Gastroesophageal sphincter (tissue), 4 donors: ENCODE data around the gene NLRC3. TPM values are rescaled to one million over a fixed set of nuclear protein-coding genes. Genes with fewer than 3 reads are reported as not detected.

Experiments used
- ATAC-seq: fragments of 150-250 bp; one replicate; pipeline ENCODE4 v1.9.1; 2016; ENCODE audit warnings: mild to moderate bottlenecking, moderate library complexity
- H3K27ac ChIP-seq, 4 donors: fragments of 200-600 bp; sonication (generic) in 3 of 4; 1 replicate in 3 of 4; 2 replicates in 1 of 4; pipeline ENCODE4 v1.5.1; 2016 to 2019
- H3K27me3 ChIP-seq: fragments of 200-600 bp; sonication (generic); one replicate; pipeline ENCODE4 v1.5.1; 2019
- H3K36me3 ChIP-seq, 2 donors: fragments of 200-600 bp; sonication (generic); one replicate each; pipeline ENCODE4 v1.5.1; 2019; ENCODE audit warnings: control low read depth in 1 of 2
- H3K4me1 ChIP-seq, 3 donors: fragments of 200-600 bp; sonication (generic); 1 replicate in 2 of 3; 2 replicates in 1 of 3; pipeline ENCODE4 v1.5.1; 2016 to 2019; ENCODE audit warnings: control low read depth in 2 of 3
- H3K4me3 ChIP-seq, 2 donors: fragments of 200-600 bp; sonication (generic); one replicate each; pipeline ENCODE4 v1.5.1; 2019; ENCODE audit warnings: mild to moderate bottlenecking in 1 of 2, moderate library complexity in 1 of 2
- H3K9me3 ChIP-seq, 3 donors: fragments of 200-600 bp; sonication (generic); one replicate each; pipeline ENCODE4 v1.5.1; 2017 to 2019; ENCODE audit warnings: control low read depth in 2 of 3
- CTCF ChIP-seq, 4 experiments: fragments of 200-600 bp in 2 of 4; fragments of 450-650 bp in 2 of 4; sonication (generic) in 1 of 4; IDR thresholded peaks; one replicate each; pipeline ENCODE4 v1.5.1; 2017 to 2019; ENCODE audit warnings: antibody characterized with exemption in 4 of 4, mild to moderate bottlenecking in 2 of 4, moderate library complexity in 2 of 4
- EP300 ChIP-seq: sonication (generic); formaldehyde crosslinking; IDR thresholded peaks from one replicate; pipeline ENCODE4 v1.6.1; 2017; ENCODE audit warnings: antibody characterized with exemption, mild to moderate bottlenecking
- POLR2A ChIP-seq, 2 donors: fragments of 450-650 bp; IDR thresholded peaks; one replicate each; pipeline ENCODE4 v1.6.1; 2017; ENCODE audit warnings: antibody characterized with exemption in 2 of 2, mild to moderate bottlenecking in 2 of 2, moderate library complexity in 1 of 2
- POLR2AphosphoS5 ChIP-seq: sonication (generic); formaldehyde crosslinking; IDR thresholded peaks from one replicate; pipeline ENCODE4 v1.6.1; 2017; ENCODE audit warnings: antibody characterized with exemption
- WGBS, 2 donors: methylation state at CpG; one replicate each; pipeline ENCODE4 v1.1.5; 2018; ENCODE audit warnings: low coverage in 1 of 2; 5-methylcytosine and 5-hydroxymethylcytosine counted together
- total RNA-seq, 4 donors: library from RNA; depleted of rRNA; stranded (reverse); fragments of >200 nt; gene quantifications; one replicate each; pipeline ENCODE4 v1.1.0, GENCODE V29; 2016

The NLRC3 gene
- total RNA-seq, 4 donors from 2014 or later = 1.1 to 5.8 (median 1.4) TPM

GRCh38 chr16:3587547-3588110 is 10.4 kb upstream of the NLRC3 start:
- Histone ChIP-seq H3K27ac (no peak overlapping the region), H3K36me3 (peaks cover 0 to 74% of the 10 kb centered on the region in 2 donors), H3K4me1 (no peaks in the 10 kb centered on the region), H3K27me3 (no peaks in the 10 kb centered on the region), H3K4me3 (no peak overlapping the region), H3K9me3 (no peaks in the 10 kb centered on the region)
- TF ChIP-seq CTCF (IDR thresholded peaks at IDR 0.05) = no peak
- no peak for TF ChIP-seq POLR2AphosphoS5
- TF ChIP-seq POLR2A (IDR thresholded peaks at IDR 0.05) = no peak
- TF ChIP-seq EP300 = no peak
- ATAC-seq = no peak
- 50 to 82% methylated on average over 2 to 6 of the region's 15 CpGs for WGBS, 2 donors

- no peak overlapping the region for H3K4me3 ChIP-seq
- no peak for ATAC-seq
Observed at GRCh38 chr16:3584412-3584811, 7.2 kb upstream of the NLRC3 start.

GRCh38 chr16:3583303-3584038 is 6.3 kb upstream of the NLRC3 start:
- TF ChIP-seq EP300 = no peak
- TF ChIP-seq CTCF (IDR thresholded peaks at IDR 0.05) = no peak
- TF ChIP-seq POLR2AphosphoS5 = no peak
- TF ChIP-seq POLR2A (IDR thresholded peaks at IDR 0.05) = no peak
- Histone ChIP-seq H3K9me3 (no peaks in the 10 kb centered on the region), H3K27me3 (peaks cover 20% of the 10 kb centered on the region), H3K4me1 (no peaks in the 10 kb centered on the region), H3K4me3 (no peak overlapping the region), H3K27ac (no peak overlapping the region), H3K36me3 (peaks cover 0 to 48% of the 10 kb centered on the region in 2 donors)
- WGBS, 2 donors = 90 to 93% methylated on average over 6 to 8 of the region's 16 CpGs
- ATAC-seq = no peak

More at GRCh38 chr16:3584412-3584811, 7.2 kb upstream of the NLRC3 start:
- Histone ChIP-seq H3K36me3 (peaks cover 0 to 57% of the 10 kb centered on the region in 2 donors), H3K4me1 (no peaks in the 10 kb centered on the region), H3K27me3 (peaks cover 10% of the 10 kb centered on the region), H3K9me3 (no peaks in the 10 kb centered on the region), H3K27ac (no peak overlapping the region)
- TF ChIP-seq EP300 (no peak), CTCF (IDR thresholded peaks at IDR 0.05) (no peak), POLR2A (IDR thresholded peaks at IDR 0.05) (no peak), POLR2AphosphoS5 (no peak)
- 96% methylated on average over 3 of the region's 8 CpGs; no CpG with 5 or more reads in 1 of the 2 donors for WGBS, 2 donors

GRCh38 chr16:3582276-3583165 is 5.3 kb upstream of the NLRC3 start:
- WGBS, 2 donors = 91 to 94% methylated on average over 6 to 11 of the region's 36 CpGs
- Histone ChIP-seq H3K36me3 (peaks cover 0 to 40% of the 10 kb centered on the region in 2 donors), H3K27ac (no peak overlapping the region), H3K27me3 (peaks cover 29% of the 10 kb centered on the region), H3K9me3 (no peaks in the 10 kb centered on the region), H3K4me1 (no peaks in the 10 kb centered on the region), H3K4me3 (no peak overlapping the region)
- ATAC-seq = no peak
- TF ChIP-seq POLR2A (IDR thresholded peaks at IDR 0.05) (no peak), POLR2AphosphoS5 (no peak), EP300 (no peak), CTCF (IDR thresholded peaks at IDR 0.05) (no peak)
